ENCODE measurements around the gene ORM1. TPM values are rescaled to one million over a fixed set of nuclear protein-coding genes. Genes with fewer than 3 reads are reported as not detected.

The ORM1 gene
- total RNA-seq, 1 donor from 2014 or later, result not detected

GRCh38 chr9:114287001-114287762, 35.7 kb upstream of the ORM1 start:
- DNase-seq (ENCODE audit: low read depth), result no peak

- DNase-seq (ENCODE audit: low read depth), result no peak
Observed at GRCh38 chr9:114287763-114288192, 35.1 kb upstream of the ORM1 start.

GRCh38 chr9:114288193-114289091, 34.5 kb upstream of the ORM1 start:
- peak; percentile 82 for DNase-seq (ENCODE audit: low read depth)

DNA sequence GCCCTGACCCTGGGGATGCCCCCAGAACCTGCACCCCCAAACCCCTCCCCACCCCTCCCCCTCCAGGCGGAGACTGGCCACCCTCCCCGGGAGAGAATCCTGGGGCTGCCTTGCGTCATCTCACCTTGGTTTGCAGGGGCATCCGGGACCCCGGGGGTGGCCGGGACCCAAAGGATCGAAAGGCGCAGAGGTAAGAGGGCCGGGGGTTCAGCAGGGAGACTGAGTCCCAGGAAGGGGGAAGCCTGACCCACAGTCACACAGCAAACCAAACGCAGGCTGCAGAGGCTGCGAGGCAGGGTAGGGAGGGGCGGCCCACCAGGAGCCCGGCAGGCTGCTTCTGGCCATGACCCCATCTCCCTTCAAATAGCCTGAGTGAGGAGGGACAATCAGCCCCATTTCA, 33.8 kb upstream of the ORM1 start:
- DNase-seq (ENCODE audit: low read depth), result no peak

DNA sequence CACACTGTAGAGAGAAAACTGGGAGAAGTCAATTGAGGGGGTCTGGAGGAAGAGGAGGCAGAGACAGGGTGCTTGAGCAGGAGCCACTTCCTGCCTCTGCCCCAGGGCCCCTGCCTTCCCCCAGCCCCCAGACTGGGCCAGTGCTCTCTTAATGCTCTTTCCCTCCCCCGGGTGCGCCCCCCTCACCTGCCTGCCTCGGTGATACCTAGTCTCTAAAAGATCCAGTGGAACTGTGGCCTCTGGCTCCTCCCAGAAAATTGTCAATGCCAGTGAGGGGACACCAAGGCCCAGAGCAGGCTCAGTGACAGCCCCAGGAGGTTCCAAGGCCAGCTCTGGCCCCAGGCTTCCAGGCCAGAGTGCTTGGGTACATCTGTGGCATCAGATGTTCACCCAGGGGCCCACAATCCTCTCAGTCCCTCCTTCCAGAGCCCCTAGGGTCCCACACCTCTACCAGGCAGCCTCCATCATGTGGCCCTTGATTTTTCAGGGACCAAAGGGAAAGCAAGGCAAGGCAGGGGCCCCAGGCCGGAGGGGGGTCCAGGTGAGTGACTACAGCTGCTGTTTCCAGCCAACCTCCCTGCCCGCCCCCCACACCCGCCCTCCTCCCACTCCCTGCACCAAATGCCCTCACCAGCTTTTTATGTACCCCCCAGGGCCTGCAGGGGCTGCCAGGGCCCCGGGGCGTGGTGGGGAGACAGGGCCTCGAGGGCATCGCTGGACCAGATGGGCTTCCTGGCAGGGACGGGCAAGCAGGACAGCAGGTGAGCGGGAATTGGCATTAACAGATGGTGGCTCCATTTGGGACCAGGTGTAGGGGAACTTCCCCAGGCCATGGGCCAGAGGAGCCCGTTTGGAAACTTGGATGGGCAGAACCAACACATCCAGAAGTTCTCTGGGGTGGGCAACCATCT, 33.1 kb upstream of the ORM1 start:
- DNase-seq (ENCODE audit: low read depth), result no peak

DNA sequence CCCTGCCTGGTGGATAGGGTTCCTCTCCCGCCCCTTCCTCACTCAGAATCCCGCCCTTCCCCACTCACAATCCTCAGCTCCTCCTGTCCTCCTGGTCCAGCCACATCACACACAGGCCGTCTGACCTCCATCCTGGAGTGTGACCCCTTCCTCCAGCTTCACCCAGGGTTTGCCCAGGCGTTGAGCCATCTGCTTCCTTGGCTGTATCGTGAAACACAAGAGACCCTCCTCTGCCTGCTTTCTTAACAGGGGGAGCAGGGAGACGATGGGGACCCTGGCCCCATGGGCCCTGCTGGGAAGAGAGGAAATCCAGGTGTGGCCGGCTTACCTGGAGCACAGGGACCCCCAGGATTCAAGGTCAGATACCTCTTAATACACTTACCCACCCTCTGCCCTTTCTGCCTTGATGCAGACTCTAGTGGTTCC, 32.3 kb upstream of the ORM1 start:
- no peak for DNase-seq (ENCODE audit: low read depth)

- peak; percentile 47 for DNase-seq (ENCODE audit: low read depth)
Observed at GRCh38 chr9:114291064-114291474, 31.8 kb upstream of the ORM1 start.

GRCh38 chr9:114291886-114292590, 30.9 kb upstream of the ORM1 start:
- DNase-seq (ENCODE audit: low read depth), result no peak

DNA sequence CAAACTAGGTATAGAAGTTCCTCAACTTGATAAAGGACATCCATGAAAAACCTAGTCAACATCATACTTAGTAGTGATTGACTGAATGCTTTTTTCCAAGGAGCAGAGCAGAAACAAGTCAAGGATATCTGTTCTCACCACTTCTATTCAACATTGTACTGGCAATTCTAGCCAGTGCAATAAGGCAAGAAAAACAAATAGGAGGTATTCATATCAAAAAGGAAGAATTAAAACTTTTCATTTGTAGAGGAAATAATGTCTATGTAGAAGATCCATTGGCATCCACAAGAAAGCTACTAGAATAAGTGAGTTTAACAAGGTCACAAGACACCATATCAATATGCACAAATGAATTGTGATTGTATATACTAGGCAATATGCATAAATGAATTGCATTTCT, 28.2 kb upstream of the ORM1 start:
- no peak for DNase-seq (ENCODE audit: low read depth)

- DNase-seq (ENCODE audit: low read depth), result no peak
Observed at GRCh38 chr9:114296338-114296737, 26.6 kb upstream of the ORM1 start.

- DNase-seq (ENCODE audit: low read depth), result no peak
Observed at GRCh38 chr9:114299286-114300152, 23.4 kb upstream of the ORM1 start.

GRCh38 chr9:114300153-114300845, 22.6 kb upstream of the ORM1 start:
- no peak for DNase-seq (ENCODE audit: low read depth)

- no peak for DNase-seq (ENCODE audit: low read depth)
Observed at GRCh38 chr9:114300846-114301797, 21.8 kb upstream of the ORM1 start.

DNA sequence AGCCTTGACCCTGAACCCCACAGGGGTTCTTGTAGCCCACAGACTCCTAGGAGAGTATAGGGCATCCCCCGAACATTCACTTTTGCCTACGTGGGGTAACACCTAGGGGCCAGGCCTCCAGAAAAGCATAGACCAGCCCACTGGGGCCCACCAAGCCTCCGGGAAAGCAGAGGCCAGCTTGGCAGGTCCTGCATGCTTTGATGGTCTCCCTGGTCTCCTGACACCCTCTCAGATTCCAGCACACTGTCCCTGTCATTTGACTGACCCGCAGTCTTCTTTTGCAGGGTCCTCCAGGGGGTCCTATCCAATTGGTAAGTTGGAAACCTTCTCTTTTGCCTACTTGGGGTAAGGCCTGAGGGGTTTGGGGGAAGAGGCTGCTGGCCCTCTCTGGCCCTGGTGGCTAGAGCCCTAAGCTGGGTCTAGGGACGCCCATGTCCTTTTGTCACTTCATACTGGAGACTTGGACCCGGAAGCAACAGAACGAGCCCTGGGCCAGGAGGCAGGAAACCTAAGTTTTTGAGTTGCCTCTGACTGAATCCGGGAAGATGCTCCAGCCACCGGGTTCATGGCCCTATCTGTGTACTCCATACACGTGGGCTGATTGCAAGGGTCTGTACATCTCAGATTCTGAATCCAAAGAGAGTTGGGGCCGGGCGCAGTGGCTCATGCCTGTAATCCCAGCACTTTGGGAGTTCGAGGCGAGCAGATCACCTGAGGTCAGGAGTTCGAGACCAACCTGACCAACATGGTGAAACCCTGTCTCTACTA, 20.9 kb upstream of the ORM1 start:
- no peak for DNase-seq (ENCODE audit: low read depth)

DNA sequence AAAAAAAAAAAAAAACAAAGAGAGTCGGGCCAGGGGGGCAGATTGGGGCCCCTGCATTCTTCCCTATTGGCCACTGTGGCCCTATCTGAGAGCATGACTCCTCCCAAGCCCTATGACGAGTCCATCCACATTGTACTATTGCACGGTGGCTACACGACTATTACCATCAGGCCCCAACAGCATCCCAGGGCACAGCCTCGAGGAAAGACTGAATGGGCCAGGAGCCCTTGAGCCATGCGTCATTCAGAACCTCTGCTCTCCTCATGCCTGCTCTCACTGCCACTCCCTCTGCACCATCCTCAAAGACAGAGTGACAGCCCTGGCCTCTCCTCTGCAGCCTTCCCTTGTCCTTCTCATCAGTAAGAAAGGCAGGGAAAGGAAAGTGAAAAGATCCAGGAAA, 20.2 kb upstream of the ORM1 start:
- no peak for DNase-seq (ENCODE audit: low read depth)

- DNase-seq (ENCODE audit: low read depth), result no peak
Observed at GRCh38 chr9:114303571-114303970, 19.3 kb upstream of the ORM1 start.

DNA sequence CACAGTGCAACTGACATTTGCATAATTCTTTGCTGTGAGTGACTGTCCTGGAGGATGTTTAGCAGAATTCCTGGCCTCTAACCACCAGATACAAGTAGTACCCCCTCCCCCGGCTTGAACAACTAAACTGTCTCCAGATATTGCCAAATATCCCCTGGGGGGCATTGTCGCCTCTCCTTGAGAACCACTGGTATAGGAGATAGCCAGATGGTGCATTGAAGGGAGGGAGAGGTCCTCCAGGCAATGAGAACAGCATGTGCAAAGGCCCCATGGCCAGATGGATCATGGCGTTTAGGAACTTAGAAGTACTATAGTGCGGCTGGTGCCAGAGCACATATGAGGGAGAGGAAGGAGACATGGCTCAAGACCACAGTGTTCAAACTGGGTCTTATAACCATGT, 18.9 kb upstream of the ORM1 start:
- DNase-seq (ENCODE audit: low read depth), result no peak
